Mesenchymal stem cell (in vitro differentiated cells and primary cell): ENCODE data around the gene ASPA.
A peak's percentile ranks its signal among the peaks of the same experiment; 100 is the strongest.

Experiments used
- DNase-seq: peaks from one replicate; pipeline ENCODE4 v3.0.0-alpha.2; 2013
- H2AFZ ChIP-seq: one replicate; pipeline ENCODE4 v1.6.1; 2013; ENCODE audit warnings: low read depth, mild to moderate bottlenecking, control low read depth, inconsistent platforms, low read length, moderate library complexity
- H2AK5ac ChIP-seq: 2 replicates; pipeline ENCODE4 v1.6.1; 2013; ENCODE audit warnings: low read length, moderate library complexity, mild to moderate bottlenecking, inconsistent platforms; ENCODE audit not compliant: severe bottlenecking
- H2BK120ac ChIP-seq: one replicate; pipeline ENCODE4 v1.6.1; 2013; ENCODE audit warnings: low read depth, mild to moderate bottlenecking, inconsistent platforms, low read length, moderate library complexity
- H2BK12ac ChIP-seq, 2 experiments: one replicate each; pipeline ENCODE4 v1.6.1; 2013; ENCODE audit warnings: inconsistent platforms in 2 of 2, low read length in 2 of 2, mild to moderate bottlenecking in 2 of 2, moderate library complexity in 2 of 2, control low read depth in 1 of 2
- H2BK15ac ChIP-seq: one replicate; pipeline ENCODE4 v1.6.1; 2013; ENCODE audit warnings: mild to moderate bottlenecking, low read depth, inconsistent platforms; ENCODE audit not compliant: poor library complexity, severe bottlenecking
- H2BK5ac ChIP-seq: 2 replicates; pipeline ENCODE4 v1.6.1; 2013; ENCODE audit warnings: low read depth, mild to moderate bottlenecking, low read length, control low read depth, inconsistent platforms; ENCODE audit not compliant: poor library complexity, severe bottlenecking
- H3K14ac ChIP-seq, 2 experiments: one replicate each; pipeline ENCODE4 v1.6.1; 2013; ENCODE audit warnings: inconsistent platforms in 2 of 2, low read length in 2 of 2, control low read depth in 1 of 2, mild to moderate bottlenecking in 1 of 2, moderate library complexity in 1 of 2
- H3K18ac ChIP-seq, 2 experiments: one replicate each; pipeline ENCODE4 v1.6.1; 2013; ENCODE audit warnings: inconsistent platforms in 2 of 2, low read length in 2 of 2, control low read depth in 1 of 2, low read depth in 1 of 2, mild to moderate bottlenecking in 1 of 2
- H3K23ac ChIP-seq, 2 experiments: one replicate each; pipeline ENCODE4 v1.6.1; 2013; ENCODE audit warnings: inconsistent platforms in 2 of 2, low read length in 2 of 2, mild to moderate bottlenecking in 2 of 2, moderate library complexity in 2 of 2, control low read depth in 1 of 2
- H3K27ac ChIP-seq: 2 replicates; pipeline ENCODE4 v1.5.1; 2013; ENCODE audit warnings: mild to moderate bottlenecking, moderate library complexity, low read length, control low read depth, inconsistent platforms; ENCODE audit not compliant: poor library complexity, severe bottlenecking
- H3K27me3 ChIP-seq, 2 experiments: 2 replicates each; pipeline versions ENCODE4 v1.6.1 to v1.7.0; 2013; ENCODE audit warnings: low read length in 2 of 2, mild to moderate bottlenecking in 2 of 2, moderate library complexity in 2 of 2, control low read depth in 1 of 2, inconsistent platforms in 1 of 2; ENCODE audit not compliant: control insufficient read depth in 1 of 2, insufficient read depth in 1 of 2
- H3K36me3 ChIP-seq, 2 experiments: 2 replicates each; pipeline versions ENCODE4 v1.6.1 to v1.7.0; 2013; ENCODE audit warnings: low read length in 2 of 2, control low read depth in 1 of 2, inconsistent platforms in 1 of 2, low read depth in 1 of 2, mild to moderate bottlenecking in 1 of 2; ENCODE audit not compliant: insufficient read depth in 2 of 2, control insufficient read depth in 1 of 2
- H3K4ac ChIP-seq, 2 experiments: one replicate each; pipeline ENCODE4 v1.6.1; 2013; ENCODE audit warnings: inconsistent platforms in 2 of 2, low read length in 2 of 2, mild to moderate bottlenecking in 2 of 2, moderate library complexity in 2 of 2, control low read depth in 1 of 2, low read depth in 1 of 2
- H3K4me1 ChIP-seq: 2 replicates; pipeline ENCODE4 v1.6.1; 2013; ENCODE audit warnings: low read depth, low read length, control low read depth; ENCODE audit not compliant: control insufficient read depth, insufficient read depth
- H3K4me2 ChIP-seq: 2 replicates; pipeline ENCODE4 v1.6.1; 2013; ENCODE audit warnings: low read length, mild to moderate bottlenecking, inconsistent platforms; ENCODE audit not compliant: poor library complexity, severe bottlenecking
- H3K4me3 ChIP-seq, 2 experiments: 2 replicates each; pipeline versions ENCODE4 v1.5.1 to v1.7.0; 2013; ENCODE audit warnings: low read length in 2 of 2, mild to moderate bottlenecking in 2 of 2, control low read depth in 1 of 2, low read depth in 1 of 2; ENCODE audit not compliant: insufficient read depth in 1 of 2
- H3K79me1 ChIP-seq: replicated peaks from 2 replicates; pipeline ENCODE4 v1.6.1; 2013; ENCODE audit warnings: mild to moderate bottlenecking, control low read depth, low read length, inconsistent platforms; ENCODE audit not compliant: poor library complexity, severe bottlenecking
- H3K9ac ChIP-seq: 2 replicates; pipeline ENCODE4 v1.7.0; 2013; ENCODE audit warnings: mild to moderate bottlenecking, low read length, moderate library complexity
- H3K9me3 ChIP-seq: 2 replicates; pipeline ENCODE4 v1.7.0; 2013; ENCODE audit warnings: mild to moderate bottlenecking, low read length; ENCODE audit not compliant: control insufficient read depth
- H4K8ac ChIP-seq: one replicate; pipeline ENCODE4 v1.6.1; 2013; ENCODE audit warnings: inconsistent platforms, mild to moderate bottlenecking, low read length, moderate library complexity
- H4K91ac ChIP-seq: one replicate; pipeline ENCODE4 v1.6.1; 2013; ENCODE audit warnings: mild to moderate bottlenecking, low read length, inconsistent platforms
- WGBS: methylation state at CpG from one replicate; pipeline ENCODE4 v1.1.7; 2013; ENCODE audit warnings: mixed read lengths; 5-methylcytosine and 5-hydroxymethylcytosine counted together

The ASPA gene

GRCh38 chr17:3534881-3535252, 59.1 kb downstream of the ASPA start:
- peaks cover 13% of the 10 kb centered on the region for H3K4me1 ChIP-seq
- H4K8ac ChIP-seq = no peak overlapping the region
- H3K27ac ChIP-seq = no peak overlapping the region
- no peak overlapping the region for H3K18ac ChIP-seq
- H2BK120ac ChIP-seq = no peak overlapping the region
- no peak overlapping the region for H2BK5ac ChIP-seq
- no peaks in the 10 kb centered on the region for H3K9me3 ChIP-seq
- H2AFZ ChIP-seq = no peak overlapping the region
- no peak overlapping the region for H3K14ac ChIP-seq
- H3K4ac ChIP-seq = no peak overlapping the region
- no peaks in the 10 kb centered on the region for H3K79me1 ChIP-seq
- no peak overlapping the region for H2AK5ac ChIP-seq
- WGBS = 72% methylated on average over 3 of the region's 3 CpGs
- H3K9ac ChIP-seq = peak overlapping the region; percentile 50
- DNase-seq = peak; percentile 18
- H2BK15ac ChIP-seq = no peak overlapping the region
- H3K4me2 ChIP-seq = no peak overlapping the region
- no peak overlapping the region for H2BK12ac ChIP-seq
- no peak overlapping the region for H3K23ac ChIP-seq
- H4K91ac ChIP-seq = no peak overlapping the region
- H3K27me3 ChIP-seq = no peaks in the 10 kb centered on the region
- peak overlapping the region in 1 of 2 experiments; percentile 22 for H3K4me3 ChIP-seq
- H3K36me3 ChIP-seq = peaks cover 0 to 6% of the 10 kb centered on the region in 2 experiments

DNA sequence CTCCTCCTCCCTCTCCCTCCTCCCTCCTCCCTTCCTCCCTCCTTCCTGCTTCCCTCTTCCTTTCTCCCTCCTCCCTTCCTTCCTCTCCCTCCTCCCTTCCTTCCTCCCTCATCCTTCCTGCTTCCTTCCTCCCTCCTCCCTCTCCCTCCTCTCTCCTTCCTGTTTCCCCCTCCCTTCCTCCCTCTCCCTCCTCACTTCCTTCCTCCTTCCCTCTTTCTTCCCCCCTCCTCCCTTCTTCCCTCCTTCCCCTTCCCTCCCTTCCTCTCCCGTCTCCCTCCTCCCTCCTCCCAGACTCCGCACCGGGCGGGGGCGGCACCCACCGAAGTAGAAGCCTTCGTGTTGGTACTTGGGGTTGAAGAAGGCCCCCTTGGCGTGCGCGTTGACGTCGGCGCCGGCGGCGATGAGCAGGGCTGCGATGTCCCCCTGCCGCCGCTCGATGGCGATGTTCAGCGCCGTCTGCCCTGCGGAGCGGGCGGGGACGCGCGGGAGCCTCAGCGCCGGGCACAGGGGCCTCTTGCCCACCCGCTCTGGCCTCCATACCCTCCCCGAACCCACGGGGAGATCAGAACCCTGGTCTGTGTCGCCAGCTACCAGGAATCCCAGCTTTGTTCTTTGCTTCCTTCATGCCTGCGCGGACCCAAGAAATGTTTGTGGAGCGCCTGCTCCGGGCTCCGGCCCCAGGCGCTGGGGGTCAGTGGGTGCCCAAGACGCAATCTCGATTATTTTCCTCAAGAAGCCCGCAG, 59.6 kb downstream of the ASPA start:
- Histone ChIP-seq H4K91ac (peak overlapping the region; percentile 75), H3K4me1 (peaks cover 10% of the 10 kb centered on the region), H3K9ac (peak overlapping the region; percentile 86), H3K27ac (no peak overlapping the region), H3K4ac (no peak overlapping the region), H3K79me1 (no peaks in the 10 kb centered on the region), H3K18ac (peak overlapping the region; percentile 34 to 58), H3K27me3 (peaks cover 0 to 3% of the 10 kb centered on the region in 2 experiments), H3K14ac (no peak overlapping the region), H3K23ac (no peak overlapping the region), H2BK120ac (peak overlapping the region; percentile 19), H2AFZ (peak overlapping the region; percentile 54), H3K4me3 (peak overlapping the region; percentile 35 to 81), H3K36me3 (peaks cover 0 to 6% of the 10 kb centered on the region in 2 experiments), H2BK15ac (no peak overlapping the region), H2BK5ac (no peak overlapping the region), H4K8ac (peak overlapping the region; percentile 87), H2BK12ac (peak overlapping the region in 1 of 2 experiments; percentile 15), H3K9me3 (no peaks in the 10 kb centered on the region), H2AK5ac (no peak overlapping the region), H3K4me2 (peak overlapping the region; percentile 72)
- 5% methylated on average over 30 of the region's 44 CpGs for whole genome bisulfite sequencing
- peak; percentile 71 for DNase-seq

GRCh38 chr17:3536716-3537115, 60.9 kb downstream of the ASPA start:
- no peak overlapping the region for H3K23ac ChIP-seq

GRCh38 chr17:3539881-3540540, 64.2 kb downstream of the ASPA start:
- no peak overlapping the region for H2BK15ac ChIP-seq
- H2AFZ ChIP-seq = no peak overlapping the region
- no peak overlapping the region for H2BK5ac ChIP-seq
- no peaks in the 10 kb centered on the region for H3K79me1 ChIP-seq
- H2BK120ac ChIP-seq = no peak overlapping the region
- 86% methylated on average over 2 of the region's 8 CpGs for WGBS
- H3K27me3 ChIP-seq = peaks cover 0 to 16% of the 10 kb centered on the region in 2 experiments
- no peak overlapping the region for H2AK5ac ChIP-seq
- peaks cover 7% of the 10 kb centered on the region for H3K4me1 ChIP-seq
- no peak overlapping the region for H3K4ac ChIP-seq
- no peak overlapping the region for H3K4me2 ChIP-seq
- no peak overlapping the region for H3K18ac ChIP-seq
- no peak for DNase-seq
- H3K9ac ChIP-seq = no peak overlapping the region
- no peaks in the 10 kb centered on the region for H3K36me3 ChIP-seq
- no peak overlapping the region for H3K14ac ChIP-seq
- no peak overlapping the region for H3K4me3 ChIP-seq
- no peak overlapping the region for H3K23ac ChIP-seq
- no peak overlapping the region for H4K8ac ChIP-seq
- no peak overlapping the region for H2BK12ac ChIP-seq
- H3K9me3 ChIP-seq = no peaks in the 10 kb centered on the region
- no peak overlapping the region for H4K91ac ChIP-seq
- H3K27ac ChIP-seq = no peak overlapping the region

More at GRCh38 chr17:3536716-3537115, 60.9 kb downstream of the ASPA start:
- Histone ChIP-seq H3K4me2 (no peak overlapping the region), H3K36me3 (peaks cover 0 to 6% of the 10 kb centered on the region in 2 experiments), H3K27ac (no peak overlapping the region), H2BK15ac (no peak overlapping the region), H3K9me3 (no peaks in the 10 kb centered on the region), H3K4me1 (peaks cover 10% of the 10 kb centered on the region), H2BK12ac (no peak overlapping the region), H2BK120ac (no peak overlapping the region), H3K18ac (no peak overlapping the region), H2AK5ac (no peak overlapping the region), H3K27me3 (peaks cover 0 to 4% of the 10 kb centered on the region in 2 experiments), H2AFZ (no peak overlapping the region), H3K4ac (no peak overlapping the region), H3K9ac (peak overlapping the region; percentile 86), H3K14ac (no peak overlapping the region), H2BK5ac (no peak overlapping the region), H4K91ac (no peak overlapping the region), H3K79me1 (no peaks in the 10 kb centered on the region), H4K8ac (no peak overlapping the region), H3K4me3 (peak overlapping the region in 1 of 2 experiments; percentile 81)
- peak; percentile 68 for DNase-seq
- 82% methylated on average over 4 of the region's 5 CpGs for WGBS
